ENCODE data around the gene SLC4A5.
"Not testable (repeated sequence)": the region's sequence is repeated elsewhere in the genome, so short reads cannot be mapped to it uniquely, and the experiment has no call there.

SLC4A5 gene

GRCh38 chr2:74216642-74217041 lies 126.6 kb downstream of the SLC4A5 start:
- H3K4me3 ChIP-seq (replicated peaks; ENCODE audit: low read depth, low read length) = no peak overlapping the region
- TF ChIP-seq, protein P1, sequence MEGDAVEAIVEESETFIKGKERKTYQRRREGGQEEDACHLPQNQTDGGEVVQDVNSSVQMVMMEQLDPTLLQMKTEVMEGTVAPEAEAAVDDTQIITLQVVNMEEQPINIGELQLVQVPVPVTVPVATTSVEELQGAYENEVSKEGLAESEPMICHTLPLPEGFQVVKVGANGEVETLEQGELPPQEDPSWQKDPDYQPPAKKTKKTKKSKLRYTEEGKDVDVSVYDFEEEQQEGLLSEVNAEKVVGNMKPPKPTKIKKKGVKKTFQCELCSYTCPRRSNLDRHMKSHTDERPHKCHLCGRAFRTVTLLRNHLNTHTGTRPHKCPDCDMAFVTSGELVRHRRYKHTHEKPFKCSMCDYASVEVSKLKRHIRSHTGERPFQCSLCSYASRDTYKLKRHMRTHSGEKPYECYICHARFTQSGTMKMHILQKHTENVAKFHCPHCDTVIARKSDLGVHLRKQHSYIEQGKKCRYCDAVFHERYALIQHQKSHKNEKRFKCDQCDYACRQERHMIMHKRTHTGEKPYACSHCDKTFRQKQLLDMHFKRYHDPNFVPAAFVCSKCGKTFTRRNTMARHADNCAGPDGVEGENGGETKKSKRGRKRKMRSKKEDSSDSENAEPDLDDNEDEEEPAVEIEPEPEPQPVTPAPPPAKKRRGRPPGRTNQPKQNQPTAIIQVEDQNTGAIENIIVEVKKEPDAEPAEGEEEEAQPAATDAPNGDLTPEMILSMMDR (IDR thresholded peaks at IDR 0.05; ENCODE audit: low read depth, low read length, missing control alignments) = no peak
- no peak for DNase-seq (ENCODE audit: extremely low read depth, low read depth)

GRCh38 chr2:74215771-74216170 lies 127.4 kb downstream of the SLC4A5 start:
- not testable (repeated sequence) for DNase-seq (ENCODE audit: extremely low read depth, low read depth); H3K4me3 ChIP-seq (replicated peaks; ENCODE audit: low read depth, low read length)

DNA sequence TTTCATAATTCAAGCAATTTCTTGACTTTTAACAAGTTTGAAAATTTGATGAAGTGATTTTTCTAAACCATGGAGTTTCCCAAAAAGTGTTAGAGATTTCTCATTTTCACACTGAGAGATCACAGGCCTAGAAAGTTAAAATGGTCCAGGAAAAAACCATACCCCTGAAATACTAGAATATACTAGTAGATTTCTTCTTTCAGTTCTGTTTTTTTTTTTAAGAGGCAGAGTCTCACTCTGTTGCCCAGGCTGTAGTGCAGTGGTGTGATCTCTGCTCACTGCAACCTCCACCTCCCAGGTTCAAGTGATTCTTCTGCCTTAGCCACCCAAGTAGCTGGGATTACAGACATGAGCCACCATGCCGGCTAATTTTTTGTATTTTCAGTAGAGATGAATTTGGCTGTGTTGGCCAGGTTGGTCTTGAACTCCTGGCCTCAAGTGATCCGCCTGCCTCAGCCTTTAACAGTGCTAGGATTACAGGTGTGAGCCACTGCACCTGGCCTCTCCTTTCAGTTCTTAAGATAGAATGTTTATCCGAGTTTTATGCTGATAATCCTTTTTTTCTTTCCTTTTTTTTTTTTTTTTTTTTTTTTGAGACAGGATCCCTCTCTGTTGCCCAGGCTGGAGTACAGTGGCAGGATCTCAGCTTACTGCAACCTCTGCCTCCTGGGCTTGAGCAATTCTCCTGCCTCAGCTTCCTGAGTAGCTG lies 130.4 kb downstream of the SLC4A5 start:
- no peak overlapping the region for H3K4me3 ChIP-seq (replicated peaks; ENCODE audit: low read depth, low read length)
- DNase-seq (ENCODE audit: extremely low read depth, low read depth) = no peak
- TF ChIP-seq, protein P1 (IDR thresholded peaks at IDR 0.05; ENCODE audit: low read depth, low read length, missing control alignments) = no peak

- no peak overlapping the region for H3K4me3 ChIP-seq (replicated peaks; ENCODE audit: low read depth, low read length)
- DNase-seq (ENCODE audit: extremely low read depth, low read depth) = no peak
- TF ChIP-seq, protein P1 (IDR thresholded peaks at IDR 0.05; ENCODE audit: low read depth, low read length, missing control alignments) = no peak
Measured at GRCh38 chr2:74206180-74206688, 137.0 kb downstream of the SLC4A5 start.

GRCh38 chr2:74205596-74205995 lies 137.6 kb downstream of the SLC4A5 start:
- DNase-seq (ENCODE audit: extremely low read depth, low read depth) = no peak
- no peak overlapping the region for H3K4me3 ChIP-seq (replicated peaks; ENCODE audit: low read depth, low read length)
- TF ChIP-seq, protein P1 (IDR thresholded peaks at IDR 0.05; ENCODE audit: low read depth, low read length, missing control alignments) = no peak

DNA sequence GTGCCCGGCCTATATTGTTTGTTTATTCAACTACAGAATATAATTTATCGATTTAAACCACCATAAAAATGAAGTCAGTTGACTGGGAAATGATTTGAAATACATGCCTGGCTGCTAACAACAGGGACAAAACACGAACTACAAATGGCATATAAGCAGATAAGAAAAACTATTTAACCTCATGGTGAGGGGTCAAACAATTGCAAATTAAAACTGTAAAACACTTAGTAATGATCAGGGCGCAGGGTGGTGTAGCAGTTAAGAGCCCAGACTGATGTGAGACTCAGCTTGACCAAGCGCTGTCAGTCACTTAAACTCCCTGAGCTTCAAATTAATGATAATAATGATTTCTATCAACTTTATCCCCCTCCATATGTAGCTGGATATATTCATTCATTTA lies 138.1 kb downstream of the SLC4A5 start:
- TF ChIP-seq, protein P1 (IDR thresholded peaks at IDR 0.05; ENCODE audit: low read depth, low read length, missing control alignments) = no peak
- no peak for DNase-seq (ENCODE audit: extremely low read depth, low read depth)
- H3K4me3 ChIP-seq (replicated peaks; ENCODE audit: low read depth, low read length) = no peak overlapping the region

DNA sequence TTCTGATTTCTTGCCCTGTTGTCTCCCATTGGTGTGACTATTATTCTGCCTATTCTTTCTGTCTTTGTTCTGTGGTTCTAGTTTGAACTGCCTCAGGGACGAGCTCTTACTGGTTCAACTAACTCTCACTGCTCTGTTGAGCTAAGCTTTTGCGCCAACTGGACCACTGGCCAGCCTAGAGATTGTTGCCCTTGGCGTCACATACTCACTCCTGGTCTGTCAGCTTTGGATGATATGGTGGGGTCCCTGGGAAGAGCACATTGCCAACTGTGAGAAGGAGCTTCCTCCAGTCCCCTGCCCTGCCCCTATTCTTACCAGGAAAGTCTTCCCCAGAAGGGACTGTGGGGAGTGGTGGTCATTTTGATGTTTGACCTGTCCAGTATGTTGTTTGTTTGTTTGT lies 138.8 kb downstream of the SLC4A5 start:
- no peak for DNase-seq (ENCODE audit: extremely low read depth, low read depth)
- no peak overlapping the region for H3K4me3 ChIP-seq (replicated peaks; ENCODE audit: low read depth, low read length)

More for the DNA sequence above, 138.8 kb downstream of the SLC4A5 start:
- TF ChIP-seq, protein P1 (IDR thresholded peaks at IDR 0.05; ENCODE audit: low read depth, low read length, missing control alignments) = no peak
